AG20443 (cell line): Measurements from ENCODE around the gene NPSR1.

ENCODE experiments used
- DNase-seq: peaks from one replicate; pipeline ENCODE4 v3.0.0; 2012; ENCODE audit warnings: low spot score, mixed read lengths

Gene NPSR1

DNA sequence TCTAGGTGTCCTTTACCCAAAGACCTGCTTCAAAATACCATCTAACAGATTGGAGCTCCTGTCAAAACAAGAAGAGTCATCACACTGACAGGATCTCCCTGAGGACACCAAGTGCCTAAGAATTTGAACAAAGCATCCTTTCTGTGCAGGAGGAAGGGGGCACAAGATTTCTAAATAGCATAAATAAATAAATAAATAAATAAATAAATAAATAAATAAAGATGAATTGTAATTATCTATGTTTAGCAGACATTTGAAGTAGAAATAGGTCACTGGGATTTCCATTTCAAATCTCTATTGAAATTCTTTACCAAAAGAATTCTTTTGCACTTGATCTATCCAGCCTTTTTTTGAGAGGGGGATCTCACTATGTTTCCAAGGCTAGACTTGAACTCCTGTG lies 65.3 kb downstream of the NPSR1 start:
- DNase-seq, result no peak

DNA sequence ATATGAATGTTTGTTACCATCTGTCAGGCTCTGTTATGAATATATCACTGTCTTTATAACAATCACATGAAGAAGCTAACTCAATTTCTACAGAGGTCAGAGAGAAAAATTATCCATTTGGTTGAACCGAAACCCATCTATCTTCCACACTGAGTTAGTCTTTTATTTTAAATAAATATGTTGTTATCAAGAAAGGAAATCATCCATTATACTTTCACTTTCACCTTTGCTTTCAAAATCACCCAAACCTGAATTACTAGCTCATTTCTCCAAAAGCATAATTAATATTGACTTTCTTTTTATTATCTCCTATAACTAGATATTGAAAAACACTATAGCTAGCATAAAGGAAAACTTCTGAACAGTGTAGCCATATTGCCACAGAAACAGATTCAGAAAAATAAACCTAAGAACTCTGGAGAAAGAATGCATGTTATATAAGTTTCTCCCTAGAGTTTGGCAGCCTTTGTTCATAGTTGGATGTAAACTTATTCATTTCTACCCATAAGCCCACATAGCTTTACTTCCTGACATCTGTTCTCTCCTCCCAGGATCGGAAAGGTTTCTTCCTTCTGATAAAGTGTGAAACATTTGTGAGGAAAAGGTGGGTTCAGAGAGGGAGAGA lies 66.0 kb downstream of the NPSR1 start:
- no peak for DNase-seq

- DNase-seq, result no peak
Measured at GRCh38 chr7:34726221-34726620, 68.2 kb downstream of the NPSR1 start.

DNA sequence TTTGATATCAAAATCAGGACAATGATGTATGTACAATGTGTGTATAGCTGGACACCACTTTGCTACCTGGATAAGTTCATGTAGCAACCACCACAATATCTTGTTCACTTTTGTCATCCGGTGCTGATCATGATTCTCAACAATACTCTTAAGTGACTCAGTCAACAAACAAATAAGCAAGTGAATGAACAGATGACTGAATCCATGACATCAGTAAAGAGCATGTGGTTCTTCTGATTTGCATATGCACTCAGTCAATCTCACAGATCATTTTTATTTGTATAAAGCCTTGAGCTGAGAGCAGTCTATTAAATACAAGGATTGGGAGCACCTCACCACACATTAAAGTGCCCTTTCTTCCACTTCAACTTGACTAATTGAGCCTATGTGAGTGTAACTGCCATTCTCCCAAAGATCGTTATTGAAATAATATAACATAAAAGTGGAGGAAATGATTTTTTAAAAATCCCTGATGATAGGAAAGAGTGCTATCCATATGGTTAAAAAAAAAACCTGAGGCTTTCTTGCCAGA lies 69.5 kb downstream of the NPSR1 start:
- DNase-seq, result no peak

GRCh38 chr7:34728156-34728555 lies 70.1 kb downstream of the NPSR1 start:
- no peak for DNase-seq

DNA sequence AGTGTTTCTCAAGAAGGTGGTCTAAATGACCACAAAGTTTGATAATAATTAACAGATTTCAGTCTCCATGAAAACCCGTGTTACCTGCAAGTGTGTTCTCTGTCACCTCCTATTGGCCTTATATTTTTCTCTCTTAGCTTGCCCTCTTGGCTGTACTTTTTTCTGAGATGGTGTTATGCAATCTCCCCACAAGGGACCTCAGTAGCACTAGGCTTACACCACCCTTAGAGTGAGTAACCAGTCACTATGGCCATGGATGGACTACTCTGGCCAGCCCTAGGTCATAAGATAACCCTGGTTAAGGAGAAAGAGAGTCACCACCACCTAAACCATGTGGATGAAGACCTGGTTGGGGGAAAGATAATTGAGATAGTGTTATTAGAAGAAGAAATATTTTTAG lies 76.8 kb downstream of the NPSR1 start:
- no peak for DNase-seq

GRCh38 chr7:34735526-34735925 lies 77.5 kb downstream of the NPSR1 start:
- no peak for DNase-seq

GRCh38 chr7:34739651-34740300 lies 81.8 kb downstream of the NPSR1 start:
- no peak for DNase-seq

GRCh38 chr7:34740840-34741239 lies 82.8 kb downstream of the NPSR1 start:
- DNase-seq, result no peak

DNA sequence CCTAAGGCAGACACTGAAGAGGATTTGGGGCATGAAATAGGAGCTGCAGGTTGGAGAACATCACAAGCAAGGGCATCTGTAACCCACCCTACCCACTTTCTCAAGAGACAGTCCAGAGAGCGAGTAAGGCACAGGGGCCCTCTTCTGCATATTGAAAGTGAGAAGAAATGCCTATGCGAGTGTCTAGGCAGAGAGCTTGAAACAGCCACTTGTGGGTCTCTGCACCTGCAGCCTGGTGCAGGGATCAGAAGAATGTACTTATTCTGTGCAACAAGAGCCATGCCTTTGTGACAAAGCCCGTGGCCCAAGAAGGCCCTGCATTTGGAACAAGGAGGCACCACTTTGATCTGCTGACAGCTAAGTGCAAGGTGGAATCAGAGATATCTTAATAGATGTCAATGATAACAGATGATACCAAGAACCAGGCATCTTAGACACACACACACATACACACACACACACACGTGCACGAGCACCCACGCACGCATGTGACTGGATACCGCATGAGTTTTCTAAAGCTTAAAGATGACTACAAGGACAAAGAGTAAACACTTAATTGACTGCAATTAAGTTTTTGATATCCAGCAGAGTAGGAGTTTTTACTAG lies 89.3 kb downstream of the NPSR1 start:
- DNase-seq, result no peak

DNA sequence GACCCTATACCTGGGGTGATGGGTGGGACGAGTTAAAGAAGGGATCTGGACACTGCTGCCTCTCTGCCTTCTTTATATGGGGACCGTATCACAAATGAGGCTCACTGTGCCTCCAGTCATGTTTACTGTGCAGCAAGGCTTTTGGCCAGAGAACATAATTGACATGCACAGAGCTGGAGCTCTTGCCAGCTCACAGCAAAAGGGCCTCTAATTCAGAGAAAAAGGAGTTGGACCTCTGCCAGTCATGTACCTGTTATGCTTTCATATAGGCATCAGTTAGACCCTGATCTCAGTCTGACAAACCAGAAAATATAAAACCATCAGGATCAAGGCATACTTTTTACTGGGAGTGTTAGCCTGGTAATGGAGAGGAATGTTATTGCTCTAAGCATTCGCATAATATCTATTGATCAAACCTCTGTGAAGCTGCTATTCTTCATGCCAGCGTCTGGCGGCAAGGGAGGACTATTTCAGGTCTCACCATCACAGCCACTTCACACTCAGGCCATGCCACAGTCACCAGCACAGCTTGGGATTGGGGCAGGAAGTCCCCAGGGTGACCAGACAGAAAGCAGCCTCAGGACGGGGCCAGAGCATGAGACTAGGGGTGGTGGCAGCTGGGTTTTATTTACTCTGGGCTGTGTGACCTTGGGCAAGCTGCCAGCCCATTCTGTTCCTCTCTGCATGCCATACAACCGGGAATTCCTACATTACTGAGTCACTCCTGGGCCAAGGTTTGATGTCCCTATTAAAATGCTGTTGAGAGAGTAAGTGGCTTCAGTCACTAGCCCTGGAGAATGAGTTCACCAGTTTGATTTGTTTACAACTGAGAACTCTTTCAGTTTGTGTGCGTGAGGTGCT lies 90.1 kb downstream of the NPSR1 start:
- peak; percentile 76 for DNase-seq

DNA sequence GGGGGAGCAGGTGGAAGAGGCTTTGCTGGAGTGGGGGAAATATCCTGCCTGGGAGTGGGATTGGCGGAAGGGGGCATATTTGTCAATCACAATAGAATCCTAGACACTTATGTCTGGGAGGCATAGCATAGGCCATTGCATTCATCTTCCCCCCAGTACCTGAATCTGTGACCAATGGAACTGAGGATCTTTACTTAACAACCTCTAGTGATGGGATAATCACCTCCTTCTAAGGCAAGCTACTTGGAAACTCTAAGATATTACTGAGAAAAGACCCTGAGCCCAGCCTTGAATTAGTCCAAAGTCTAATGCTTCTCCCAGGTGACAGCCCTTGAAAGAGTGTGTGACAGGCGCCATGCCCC lies 90.7 kb downstream of the NPSR1 start:
- no peak for DNase-seq

DNA sequence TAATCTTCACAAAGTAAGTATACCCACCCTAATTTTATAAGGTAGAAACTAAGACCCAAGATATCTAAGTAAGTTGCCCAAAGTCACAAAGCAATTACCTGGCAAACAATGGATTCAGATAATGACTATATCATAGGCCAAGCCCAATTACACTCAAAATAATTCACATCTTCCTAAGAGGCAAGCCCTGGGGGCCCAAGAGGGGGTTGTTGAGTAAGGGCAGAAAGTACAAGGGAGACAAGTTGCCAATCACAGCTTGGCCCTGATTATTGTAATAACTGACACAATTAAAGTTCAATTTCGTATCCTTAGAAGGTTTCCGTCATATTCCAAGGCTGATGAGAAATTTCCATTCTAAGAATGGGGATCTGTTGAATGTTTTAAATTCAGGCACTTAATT lies 91.4 kb downstream of the NPSR1 start:
- no peak for DNase-seq

DNA sequence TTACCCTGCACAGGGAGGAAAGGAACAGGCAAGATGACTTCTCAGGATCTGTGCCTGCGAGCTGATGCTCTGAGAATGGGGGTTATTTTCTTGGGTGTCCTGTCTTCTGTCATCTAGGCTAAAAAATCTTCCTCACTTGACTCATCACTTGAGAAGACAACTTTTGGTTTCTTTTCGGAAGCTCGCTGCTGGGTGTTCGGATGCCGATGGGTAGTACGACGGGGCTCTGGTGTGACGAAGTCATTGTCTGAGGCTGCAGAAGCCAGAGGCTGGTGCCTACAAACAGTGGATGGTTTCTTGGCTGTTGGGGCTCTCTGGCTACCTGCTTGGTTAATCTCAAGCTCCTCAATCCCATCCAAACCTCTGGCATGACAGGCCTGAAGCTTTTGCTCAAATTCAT lies 92.2 kb downstream of the NPSR1 start:
- no peak for DNase-seq

DNA sequence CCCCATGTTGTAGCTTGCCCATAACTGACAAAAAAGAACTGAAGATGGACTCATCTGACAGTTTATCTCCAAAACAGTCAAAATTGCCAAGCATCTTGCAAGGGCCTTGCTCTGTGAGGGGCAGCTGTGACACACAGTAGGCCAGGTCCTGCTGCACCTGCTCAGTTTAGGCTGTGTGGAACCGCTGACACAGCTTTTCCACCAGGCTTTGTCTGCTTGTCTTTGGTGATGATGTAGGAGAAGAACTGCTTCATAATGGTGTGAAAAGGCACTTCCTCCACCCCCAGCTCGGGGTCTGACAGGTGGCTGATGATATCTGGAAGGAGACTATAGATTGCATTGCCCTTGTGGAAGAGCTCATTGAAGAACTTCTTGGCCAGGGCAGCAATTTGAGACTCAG lies 92.6 kb downstream of the NPSR1 start:
- no peak for DNase-seq

GRCh38 chr7:34751725-34752643 lies 94.0 kb downstream of the NPSR1 start:
- DNase-seq, result no peak

GRCh38 chr7:34752929-34753328 lies 94.9 kb downstream of the NPSR1 start:
- DNase-seq, result no peak

DNA sequence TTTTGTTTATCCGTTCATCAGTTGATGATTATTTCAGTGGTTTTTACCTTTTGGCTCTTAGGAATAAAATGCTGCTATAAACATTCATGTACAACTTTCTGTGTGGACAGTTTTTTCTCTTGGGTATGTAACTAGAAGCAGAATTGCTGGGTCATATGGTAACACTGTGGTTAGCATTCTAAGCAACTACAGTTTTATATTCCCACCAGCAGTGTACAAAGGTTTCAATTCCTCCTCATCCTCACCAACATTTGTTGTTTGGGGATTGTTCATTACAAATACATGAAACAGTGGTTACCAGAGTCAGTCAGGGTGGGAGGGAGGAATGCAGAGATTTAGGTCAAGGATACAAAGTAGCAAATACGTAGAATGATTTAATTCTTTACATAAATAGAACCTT lies 97.0 kb downstream of the NPSR1 start:
- DNase-seq, result no peak

DNA sequence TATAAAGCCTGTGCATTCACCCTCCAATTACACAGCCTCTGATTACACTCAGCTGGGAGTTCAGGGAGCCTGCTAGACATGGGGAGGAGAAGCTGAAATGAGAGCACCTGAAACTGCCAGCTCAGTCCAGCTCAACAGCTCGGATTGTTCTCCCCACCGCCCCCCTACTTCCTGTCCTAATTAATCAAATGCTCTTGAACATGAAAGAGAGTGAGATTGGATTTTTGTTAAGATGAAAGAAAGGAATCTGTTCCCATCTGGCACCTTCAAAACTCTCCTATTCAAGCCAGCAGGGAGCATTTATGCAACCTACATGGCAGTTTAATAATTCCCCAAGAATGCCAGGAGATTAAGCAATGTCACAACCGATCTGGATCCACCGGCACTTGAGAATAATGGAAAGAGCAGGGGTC lies 98.0 kb downstream of the NPSR1 start:
- DNase-seq, result no peak

- DNase-seq, result no peak
Measured at GRCh38 chr7:34756691-34757090, 98.7 kb downstream of the NPSR1 start.

DNA sequence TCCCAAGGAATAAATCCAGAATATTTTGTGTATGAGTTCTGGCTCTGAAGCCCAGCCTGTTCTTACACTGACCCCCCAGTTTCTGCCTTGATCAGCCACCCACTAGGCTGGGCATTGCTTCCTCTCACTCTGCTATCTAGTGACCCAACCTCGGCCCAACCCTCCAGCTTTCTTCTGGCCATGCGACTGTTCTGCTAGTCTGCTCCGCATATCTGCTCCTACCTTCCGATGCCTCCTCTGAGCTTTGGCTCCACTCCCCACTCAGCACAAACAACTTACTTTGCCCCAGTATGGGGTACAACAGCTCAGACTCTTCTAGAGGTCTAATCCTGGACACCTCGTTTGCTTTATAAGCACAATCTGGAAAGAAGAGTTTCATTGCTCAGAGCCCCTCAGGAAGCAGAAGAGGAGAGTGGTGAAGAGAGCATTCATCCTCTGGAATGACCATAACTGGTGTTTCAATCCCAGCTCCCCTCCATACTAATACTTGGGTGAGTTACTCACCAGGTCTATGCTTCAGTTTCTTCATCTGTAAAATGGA lies 99.6 kb downstream of the NPSR1 start:
- no peak for DNase-seq
